IPS-18a (cell line): ENCODE measurements around the gene DEAF1.

ENCODE experiments used
- H3K27ac ChIP-seq: one replicate; pipeline ENCODE4 v1.5.1; 2013; ENCODE audit warnings: low read length
- H3K27me3 ChIP-seq: one replicate; pipeline ENCODE4 v1.6.1; 2013; ENCODE audit warnings: mild to moderate bottlenecking, low read length; ENCODE audit not compliant: control insufficient read depth, insufficient read depth
- H3K36me3 ChIP-seq: one replicate; pipeline ENCODE4 v1.6.1; 2013; ENCODE audit warnings: low read depth, low read length; ENCODE audit not compliant: control insufficient read depth
- H3K4me1 ChIP-seq: one replicate; pipeline ENCODE4 v1.6.1; 2013; ENCODE audit warnings: low read depth, low read length; ENCODE audit not compliant: control insufficient read depth
- H3K4me3 ChIP-seq: one replicate; pipeline ENCODE4 v1.5.1; 2013; ENCODE audit warnings: low read length
- H3K9ac ChIP-seq: one replicate; pipeline ENCODE4 v1.6.1; 2013; ENCODE audit warnings: mild to moderate bottlenecking, low read length, moderate library complexity
- H3K9me3 ChIP-seq: one replicate; pipeline ENCODE4 v1.6.1; 2013; ENCODE audit warnings: low read depth, low read length; ENCODE audit not compliant: control insufficient read depth

DEAF1 gene

GRCh38 chr11:595400-595799 lies 99.6 kb downstream of the DEAF1 start:
- H3K9me3 ChIP-seq: no peaks in the 10 kb centered on the region
- no peak overlapping the region for H3K4me3 ChIP-seq
- peaks cover 64% of the 10 kb centered on the region for H3K36me3 ChIP-seq
- no peak overlapping the region for H3K9ac ChIP-seq
- no peak overlapping the region for H3K27ac ChIP-seq
- H3K4me1 ChIP-seq: no peaks in the 10 kb centered on the region
- no peaks in the 10 kb centered on the region for H3K27me3 ChIP-seq
